ENCODE data around the gene UGCG.
"Not testable (repeated sequence)": the region's sequence is repeated elsewhere in the genome, so short reads cannot be mapped to it uniquely, and the experiment has no call there.

UGCG gene

DNA sequence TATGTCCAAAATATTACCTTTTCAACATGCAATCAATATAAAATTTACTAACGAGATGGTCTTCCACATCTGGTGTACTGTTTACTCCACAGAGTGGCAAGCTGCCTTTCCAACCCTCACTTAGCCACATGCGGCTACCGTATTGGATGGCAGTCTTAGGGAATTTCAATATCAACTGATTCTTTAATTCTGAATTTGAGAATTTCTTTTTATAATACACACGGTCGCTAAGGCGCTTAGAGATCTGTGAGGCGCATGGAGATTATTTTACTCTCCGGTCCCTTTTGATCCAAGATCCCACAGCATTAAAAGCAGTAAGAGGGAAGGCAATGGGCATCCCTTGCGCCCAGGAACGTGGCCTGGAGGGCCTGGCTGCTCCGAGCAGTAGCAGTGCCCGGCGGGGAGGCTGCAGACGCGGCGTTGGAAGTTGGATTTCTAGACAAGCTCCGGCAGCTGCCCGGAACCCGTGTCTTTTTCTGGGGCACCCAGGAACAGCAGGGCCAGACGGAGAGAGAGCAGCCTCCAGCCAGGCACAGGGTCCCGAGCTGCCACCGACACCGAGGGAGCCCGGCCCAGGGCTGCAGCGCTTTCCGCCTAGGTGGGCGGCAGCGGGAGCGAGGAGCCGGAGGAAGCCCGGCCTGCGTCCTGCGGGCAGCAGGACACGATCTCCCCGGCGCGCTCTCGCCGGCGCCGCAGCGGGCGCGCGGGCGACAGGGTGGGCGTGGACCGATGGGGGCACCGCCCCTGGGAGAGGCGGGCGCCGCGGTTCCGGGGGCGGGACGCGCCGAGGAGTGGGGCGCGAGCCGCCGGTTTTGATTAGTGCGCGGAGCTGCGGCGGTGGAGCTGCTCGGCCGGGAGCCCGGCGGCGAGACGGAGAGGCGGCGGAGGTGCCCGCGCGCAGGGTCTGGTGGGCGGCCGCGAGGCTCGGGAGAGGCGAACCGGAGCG lies at the start of gene UGCG:
Gene UGCG, plus strand, starts transcription at position 819 of the 946 bp plus-strand sequence. CDS start 402 bp downstream, outside the sequence.
- DNase-seq, result peak; percentile 91

DNA sequence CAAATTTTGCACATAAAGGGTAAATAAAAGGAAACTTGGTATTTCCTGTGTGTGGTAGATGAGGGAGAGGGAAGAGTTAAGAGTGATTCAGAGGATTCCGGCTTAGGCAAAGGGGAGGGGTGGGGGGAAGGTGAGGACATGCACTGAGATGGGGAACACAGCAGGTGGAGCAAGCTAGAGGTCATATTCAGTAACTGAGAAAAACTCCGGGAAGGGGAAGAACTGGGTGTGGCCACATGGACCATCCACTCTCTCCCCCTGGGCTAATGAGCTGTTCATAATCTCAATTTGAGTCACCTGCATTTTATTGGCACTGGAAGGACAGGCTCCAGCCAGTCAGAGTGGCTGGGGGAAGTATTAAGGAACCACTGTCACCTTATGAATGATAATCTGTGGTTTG lies 45.1 kb upstream of the UGCG start:
- DNase-seq, result peak; percentile 63

DNA sequence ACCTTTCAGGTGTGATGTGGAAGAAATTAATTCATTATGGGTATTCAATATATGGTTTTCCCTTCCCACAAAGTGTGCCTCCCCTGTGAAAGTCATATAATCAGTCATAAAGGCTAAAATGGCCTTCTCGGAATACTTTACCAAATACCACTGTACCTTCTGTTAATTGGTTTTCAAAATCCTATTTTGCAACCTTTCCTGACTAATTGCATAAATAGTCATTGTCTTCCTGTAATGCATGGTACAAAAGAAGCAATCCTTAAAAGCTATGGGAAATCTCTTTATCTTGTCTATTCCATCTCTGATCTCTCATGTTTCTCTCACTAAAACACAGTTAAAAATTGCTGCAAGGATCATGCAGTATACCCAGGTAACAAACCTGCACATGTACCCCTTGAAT lies 44.3 kb upstream of the UGCG start:
- peak; percentile 34 for DNase-seq

- peak; percentile 42 for DNase-seq
Observed at GRCh38 chr9:111853450-111853827, 43.2 kb upstream of the UGCG start.

GRCh38 chr9:111854799-111855198 lies 41.8 kb upstream of the UGCG start:
- no peak for DNase-seq

DNA sequence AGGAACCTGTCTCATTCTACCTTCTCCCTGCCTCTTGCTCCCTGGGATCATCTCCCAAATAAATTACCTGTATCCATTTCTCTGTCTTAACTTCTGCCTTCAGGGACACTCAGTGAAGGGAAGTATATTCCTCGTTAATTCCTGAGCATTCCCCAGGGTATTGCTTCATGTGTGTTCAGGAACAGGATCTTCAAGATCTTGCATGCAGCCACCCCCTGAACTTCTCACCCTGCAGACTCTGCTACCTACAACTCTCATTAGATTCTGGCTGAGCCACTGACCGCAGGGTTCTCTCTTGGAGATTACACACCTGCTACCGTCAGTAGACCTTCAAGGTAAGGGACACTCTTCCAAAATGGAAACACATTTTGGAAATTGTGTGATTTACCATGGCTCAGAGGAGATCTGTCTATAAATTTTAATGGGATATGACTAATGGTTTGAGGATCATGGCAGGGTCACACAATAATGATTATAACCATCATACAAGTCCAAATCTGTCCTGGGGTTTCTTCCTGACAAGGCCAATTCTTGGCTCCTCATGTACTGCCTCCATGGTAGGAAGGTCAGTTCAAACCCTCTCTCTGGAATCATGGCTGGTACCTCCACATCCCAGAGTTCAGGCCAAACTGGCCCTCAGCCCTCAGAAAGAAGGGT lies 38.9 kb upstream of the UGCG start:
- DNase-seq, result peak; percentile 23

- DNase-seq, result no peak
Observed at GRCh38 chr9:111860443-111860842, 36.2 kb upstream of the UGCG start.

DNA sequence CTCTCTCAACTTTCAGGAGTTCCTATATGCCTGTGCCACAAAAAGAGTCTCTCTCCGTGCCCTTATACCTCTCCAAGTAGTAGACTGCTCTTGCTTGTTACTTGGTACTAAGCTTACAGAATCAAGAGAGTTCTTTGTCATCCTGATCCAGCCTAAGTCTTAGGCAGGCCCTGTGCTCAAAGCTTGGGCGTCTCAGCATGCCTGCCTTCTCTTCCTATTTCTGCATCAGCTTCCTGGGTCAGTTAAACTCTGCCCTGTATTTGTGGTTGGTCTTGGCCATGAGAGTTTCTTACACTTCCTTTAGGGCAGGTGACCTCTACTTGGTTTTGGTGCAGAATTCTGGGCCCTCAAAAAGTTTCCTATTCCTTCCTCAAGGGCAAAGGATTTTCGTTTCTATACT lies 33.0 kb upstream of the UGCG start:
- DNase-seq, result no peak

DNA sequence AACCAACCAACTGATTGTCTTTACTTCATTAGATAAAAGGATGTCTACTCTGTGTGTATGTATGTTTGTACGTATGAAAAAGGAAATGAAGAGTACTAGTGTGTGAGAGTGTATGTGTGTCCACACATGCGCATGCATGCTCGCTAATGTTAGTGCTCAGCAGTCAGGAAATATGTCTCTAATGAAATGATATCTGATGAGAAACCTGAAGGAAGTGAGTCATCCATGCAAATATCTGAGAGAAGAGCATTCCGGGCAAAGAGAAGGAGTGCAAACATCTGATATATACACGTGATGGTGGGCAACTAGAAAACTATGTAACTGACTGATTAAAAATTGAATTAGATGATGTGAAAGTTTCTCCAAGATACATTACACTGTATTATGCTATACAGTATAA lies 29.6 kb upstream of the UGCG start:
- peak; percentile 89 for DNase-seq

DNA sequence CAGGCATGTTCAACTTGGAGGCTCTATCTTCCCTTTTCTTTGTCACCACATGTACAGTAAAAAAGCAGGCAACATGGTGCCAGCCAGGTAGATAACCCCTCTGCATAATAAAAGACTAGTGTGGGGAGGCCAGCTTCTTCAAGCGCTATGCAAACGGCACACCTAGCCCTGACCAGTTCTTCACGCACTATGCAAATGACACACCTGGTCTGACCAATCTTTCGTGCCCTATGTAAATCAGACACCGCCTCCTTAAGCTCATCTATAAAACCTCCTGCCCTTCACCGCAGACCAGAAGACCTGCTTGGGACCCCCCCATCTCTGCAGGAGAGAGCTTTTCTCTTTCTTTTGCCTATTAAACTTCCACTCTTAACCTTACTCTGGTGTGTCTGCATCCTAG lies 28.1 kb upstream of the UGCG start:
- DNase-seq, result no peak

DNA sequence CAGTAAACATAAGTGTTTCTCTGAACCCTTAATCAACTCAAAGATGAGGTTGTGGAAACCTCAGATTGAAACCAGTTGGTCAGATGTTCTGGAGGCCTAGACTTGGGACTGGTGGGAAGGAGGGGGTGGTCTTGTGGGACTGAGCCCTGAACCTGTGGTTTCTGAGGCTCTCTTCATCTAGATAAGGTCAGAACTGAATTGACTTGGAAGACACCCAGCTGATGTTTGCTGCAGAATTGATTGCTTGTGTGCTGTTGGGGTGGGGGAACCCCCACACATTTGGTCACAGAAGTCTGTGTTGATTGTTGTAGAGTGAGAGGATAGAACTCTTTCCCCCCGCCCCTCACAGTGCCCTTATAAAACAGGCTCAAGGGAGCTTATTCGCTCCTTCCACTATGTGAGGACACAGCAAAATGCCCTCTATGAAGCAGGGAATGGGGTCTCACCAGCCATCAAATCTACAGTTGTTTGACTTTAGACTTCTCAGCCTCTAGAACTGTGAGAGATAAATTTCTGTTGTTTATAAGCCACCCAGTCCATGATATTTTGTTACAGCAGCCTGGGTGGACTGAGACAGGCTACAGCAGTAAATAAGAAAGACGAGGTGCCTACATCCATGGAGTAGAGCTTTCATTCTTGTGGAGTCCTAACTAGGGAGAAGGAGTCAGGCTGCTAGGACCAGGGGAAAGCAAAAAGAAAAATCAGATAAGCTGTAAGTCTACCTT lies 25.7 kb upstream of the UGCG start:
- no peak for DNase-seq

GRCh38 chr9:111871499-111871855 lies 25.1 kb upstream of the UGCG start:
- DNase-seq, result no peak

GRCh38 chr9:111872886-111873285 lies 23.7 kb upstream of the UGCG start:
- no peak for DNase-seq

DNA sequence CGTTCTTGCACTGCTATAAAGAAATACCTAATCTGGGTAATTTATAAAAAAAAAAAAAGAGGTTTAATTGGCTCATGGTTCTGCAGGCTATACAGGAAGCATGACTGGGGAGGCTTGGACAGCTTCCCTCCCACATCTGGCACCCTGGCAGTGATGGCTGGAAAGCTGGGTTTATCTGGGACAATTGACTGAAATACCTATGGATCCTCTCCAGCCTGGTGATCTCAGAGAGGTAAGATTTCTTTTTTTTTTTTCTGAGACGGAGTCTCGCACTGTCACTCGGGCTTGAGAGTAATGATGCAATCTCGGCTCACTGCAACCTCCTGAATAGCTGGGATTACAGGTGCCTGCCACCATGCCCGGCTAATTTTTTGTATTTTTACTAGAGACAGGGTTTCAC lies 22.7 kb upstream of the UGCG start:
- DNase-seq, result no peak

DNA sequence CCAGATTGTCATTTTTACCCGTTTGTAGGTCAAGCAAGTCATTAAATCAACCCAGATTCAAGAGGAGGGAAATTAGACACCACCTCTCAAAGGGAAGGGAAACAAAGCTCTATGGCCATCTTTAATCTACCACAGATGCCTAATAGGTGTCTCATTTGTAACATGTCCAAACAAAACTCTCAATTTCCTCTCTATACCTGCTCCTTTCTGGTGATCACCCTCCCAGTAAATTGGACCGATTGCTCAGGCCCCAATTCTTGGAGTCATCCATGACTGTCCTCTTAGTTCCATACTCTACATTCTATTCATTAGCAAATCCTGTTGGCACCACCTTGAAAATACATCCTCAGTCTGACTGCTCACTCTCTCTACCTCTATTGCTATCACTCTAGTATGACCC lies 22.1 kb upstream of the UGCG start:
- no peak for DNase-seq

- DNase-seq, result not testable (repeated sequence)
Observed at GRCh38 chr9:111875291-111875690, 21.3 kb upstream of the UGCG start.

DNA sequence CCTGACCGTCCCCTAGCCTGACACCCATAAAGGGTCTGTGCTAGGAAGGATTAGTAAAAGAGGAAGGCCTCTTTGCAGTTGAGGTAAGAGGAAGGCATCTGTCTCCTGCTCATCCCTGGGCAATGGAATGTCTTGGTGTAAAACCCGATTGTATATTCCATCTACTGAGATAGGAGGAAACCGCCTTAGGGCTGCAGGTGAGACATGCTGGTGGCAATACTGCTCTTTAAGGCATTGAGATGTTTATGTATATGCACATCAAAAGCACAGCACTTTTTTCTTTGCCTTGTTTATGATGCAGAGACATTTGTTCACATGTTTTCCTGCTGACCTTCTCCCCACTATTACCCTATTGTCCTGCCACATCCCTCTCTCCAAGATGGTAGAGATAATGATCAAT lies 20.9 kb upstream of the UGCG start:
- not testable (repeated sequence) for DNase-seq

DNA sequence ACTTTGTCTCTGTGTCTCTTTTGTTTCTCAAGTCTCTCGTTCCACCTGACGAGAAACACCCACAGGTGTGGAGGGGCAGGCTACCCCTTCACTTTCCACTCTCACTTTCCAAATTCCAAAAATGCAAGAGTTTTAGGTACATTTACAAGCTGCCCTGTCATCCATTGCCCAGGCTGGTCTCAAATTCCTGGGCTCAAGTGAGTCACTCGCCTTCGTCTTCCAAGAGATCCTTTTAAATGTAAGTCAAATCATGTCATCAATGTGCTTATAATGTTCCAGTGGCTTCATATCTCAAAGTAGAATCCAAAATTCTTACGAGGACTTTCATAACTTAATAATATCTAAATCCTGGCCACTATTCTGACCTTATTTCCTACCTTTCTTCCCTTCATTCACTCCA lies 20.4 kb upstream of the UGCG start:
- DNase-seq, result peak; percentile 43

GRCh38 chr9:111877420-111877819 lies 19.2 kb upstream of the UGCG start:
- no peak for DNase-seq

DNA sequence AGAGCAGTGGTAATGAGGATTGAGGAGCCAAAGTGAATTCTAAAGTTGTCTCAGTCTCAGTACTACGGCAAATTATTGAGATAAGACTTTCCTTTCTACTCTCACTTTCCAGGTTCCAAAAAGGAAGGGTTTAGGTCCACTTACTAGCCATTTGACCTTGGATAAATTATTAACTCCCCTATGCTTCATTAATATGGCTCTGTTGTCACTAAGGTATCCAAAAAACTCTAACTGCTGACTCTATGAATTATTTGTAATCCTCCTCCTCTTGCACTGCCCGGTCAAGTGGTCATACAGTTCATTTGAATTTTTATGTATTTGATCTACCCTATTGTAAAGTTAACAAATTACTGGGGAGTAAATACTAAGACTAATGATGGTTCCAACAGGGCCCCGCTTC lies 17.7 kb upstream of the UGCG start:
- DNase-seq, result no peak

GRCh38 chr9:111886983-111887718 lies 9.5 kb upstream of the UGCG start:
- DNase-seq, result no peak

GRCh38 chr9:111890334-111890733 lies 6.3 kb upstream of the UGCG start:
- DNase-seq, result no peak

- not testable (repeated sequence) for DNase-seq
Observed at GRCh38 chr9:111890867-111891266, 5.7 kb upstream of the UGCG start.
